HFF-Myc (cell line): ENCODE results near the gene GPR156.
"Not testable (repeated sequence)": the region's sequence is repeated elsewhere in the genome, so short reads cannot be mapped to it uniquely, and the experiment has no call there.

Experiments used
- DNase-seq: peaks from one replicate; pipeline ENCODE4 v3.0.0-alpha.2; 2011; ENCODE audit warnings: low read depth; ENCODE audit errors: extremely low read depth
- H3K4me3 ChIP-seq: replicated peaks from 2 replicates; pipeline ENCODE4 v1.5.1; 2011; ENCODE audit warnings: low read depth, mild to moderate bottlenecking, control low read depth, low read length
- CTCF ChIP-seq: IDR thresholded peaks from 2 replicates; pipeline ENCODE4 v1.5.1; 2012; ENCODE audit warnings: mild to moderate bottlenecking, low read depth, low read length, control low read depth; ENCODE audit errors: missing control alignments

The GPR156 gene

GRCh38 chr3:120258009-120258408 is 27.0 kb downstream of the GPR156 start:
- DNase-seq, result no peak
- no peak for TF ChIP-seq CTCF
- H3K4me3 ChIP-seq, result no peak overlapping the region

GRCh38 chr3:120245386-120245785 is 39.6 kb downstream of the GPR156 start:
- DNase-seq, result no peak
- no peak for TF ChIP-seq CTCF
- no peak overlapping the region for H3K4me3 ChIP-seq

GRCh38 chr3:120244834-120245225 is 40.2 kb downstream of the GPR156 start:
- no peak overlapping the region for H3K4me3 ChIP-seq
- no peak for DNase-seq
- TF ChIP-seq CTCF, result no peak

- H3K4me3 ChIP-seq, result no peak overlapping the region
- TF ChIP-seq CTCF, result no peak
- no peak for DNase-seq
Measured at GRCh38 chr3:120239644-120240043, 45.4 kb downstream of the GPR156 start.

GRCh38 chr3:120227710-120228347 is 57.2 kb downstream of the GPR156 start:
- no peak for TF ChIP-seq CTCF
- no peak for DNase-seq
- H3K4me3 ChIP-seq, result no peak overlapping the region

GRCh38 chr3:120224237-120224636 is 60.8 kb downstream of the GPR156 start:
- DNase-seq, result no peak
- TF ChIP-seq CTCF, result no peak
- no peak overlapping the region for H3K4me3 ChIP-seq

GRCh38 chr3:120218981-120219380 is 66.0 kb downstream of the GPR156 start:
- DNase-seq, result no peak
- TF ChIP-seq CTCF, result no peak
- H3K4me3 ChIP-seq, result no peak overlapping the region

GRCh38 chr3:120216633-120217032 is 68.4 kb downstream of the GPR156 start:
- DNase-seq, H3K4me3 ChIP-seq: not testable (repeated sequence)
